ENCODE results near the gene TSC2.

Gene TSC2

DNA sequence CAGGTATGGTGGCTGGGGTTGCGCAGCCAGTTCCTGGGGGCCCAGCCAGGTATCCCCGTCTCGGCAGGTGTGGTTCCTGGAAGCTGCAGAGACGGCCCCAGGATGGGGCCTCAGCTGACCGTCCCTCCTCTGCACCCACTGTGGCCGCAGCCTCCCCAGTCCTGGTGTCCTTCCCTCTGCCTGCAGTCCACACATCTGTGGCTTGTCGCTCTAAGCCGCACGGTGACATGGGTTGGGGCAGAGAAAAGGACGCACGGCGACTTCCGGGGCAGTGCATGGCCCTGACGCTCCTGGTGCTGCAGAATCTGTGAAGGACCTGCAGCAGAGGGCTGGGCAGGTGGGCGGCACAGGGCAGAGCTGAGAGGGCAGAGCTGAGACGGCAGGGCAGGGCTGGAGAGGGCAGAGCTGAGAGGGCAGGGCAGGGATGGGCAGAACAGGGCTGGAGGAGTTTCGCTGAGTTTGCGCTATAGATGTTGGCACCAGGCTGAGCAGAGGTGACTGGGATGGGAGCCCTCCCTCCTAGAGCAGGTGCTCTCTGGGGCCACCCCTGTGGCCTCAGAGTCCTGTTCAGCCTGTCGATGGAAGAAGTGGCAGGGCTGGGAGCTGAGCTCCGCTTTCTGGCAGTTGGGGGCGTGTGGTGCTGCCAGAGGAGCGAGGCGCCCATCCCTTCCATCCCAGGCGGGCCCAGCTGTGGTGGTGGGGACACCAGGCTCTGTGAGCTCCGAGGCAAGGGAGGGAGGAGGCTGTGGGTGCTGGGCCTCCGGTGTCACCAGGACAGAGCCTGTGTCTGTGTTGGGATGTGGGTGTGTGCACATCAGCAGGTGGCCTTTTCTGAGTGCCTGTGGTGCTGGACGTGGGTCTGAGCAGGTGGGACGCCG, 23.0 kb downstream of the TSC2 start:
- no peaks in the 10 kb centered on the region for H3K27me3 ChIP-seq (replicated peaks in 2 of 5; ENCODE audit: control insufficient read depth in 4 of 5, insufficient read depth in 5 of 5, low read length in 4 of 5)
- H3K4me3 ChIP-seq (ENCODE audit: control insufficient read depth in 1 of 7, extremely low read depth in 1 of 7, insufficient read depth in 4 of 7, low read depth in 2 of 7, low read length in 6 of 7) = no peak overlapping the region
- WGBS (ENCODE audit: insufficient coverage) = 98% methylated on average over 29 of the region's 29 CpGs
- POLR2A ChIA-PET = no interaction called here
- H3K27ac ChIP-seq (ENCODE audit: insufficient read depth in 1 of 2, low read depth in 1 of 2, low read length in 2 of 2, poor library complexity in 1 of 2, severe bottlenecking in 2 of 2) = no peak overlapping the region
- H3K9me3 ChIP-seq (ENCODE audit: control extremely low read depth in 1 of 5, control insufficient read depth in 4 of 5, insufficient read depth in 2 of 5, low read depth in 1 of 5, low read length in 4 of 5) = no peaks in the 10 kb centered on the region
- CTCF ChIA-PET = interaction anchor here (0.7 to 1.8 kb wide), 5 partner anchors 14 to 171 kb away, joined by 3 to 5 read pairs (median 4); no protein-coding TSS in a partner anchor
- DNase-seq = no peak
- no peaks in the 10 kb centered on the region for H3K4me1 ChIP-seq (ENCODE audit: control extremely low read depth in 1 of 4, control insufficient read depth in 4 of 4, insufficient read depth in 4 of 4, low read length in 3 of 4)
- peaks cover 0 to 80% (median 58%) of the 10 kb centered on the region in 4 experiments for H3K36me3 ChIP-seq (ENCODE audit: control insufficient read depth in 4 of 4, insufficient read depth in 4 of 4, low read length in 3 of 4)

GRCh38 chr16:2071454-2072202, 23.8 kb downstream of the TSC2 start:
- 89% methylated on average over 26 of the region's 34 CpGs for WGBS (ENCODE audit: insufficient coverage)
- Histone ChIP-seq H3K4me3 (ENCODE audit: control insufficient read depth in 1 of 7, extremely low read depth in 1 of 7, insufficient read depth in 4 of 7, low read depth in 2 of 7, low read length in 6 of 7) (no peak overlapping the region), H3K36me3 (ENCODE audit: control insufficient read depth in 4 of 4, insufficient read depth in 4 of 4, low read length in 3 of 4) (peaks cover 0 to 81% (median 61%) of the 10 kb centered on the region in 4 experiments), H3K27me3 (replicated peaks in 2 of 5; ENCODE audit: control insufficient read depth in 4 of 5, insufficient read depth in 5 of 5, low read length in 4 of 5) (no peaks in the 10 kb centered on the region), H3K4me1 (ENCODE audit: control extremely low read depth in 1 of 4, control insufficient read depth in 4 of 4, insufficient read depth in 4 of 4, low read length in 3 of 4) (no peaks in the 10 kb centered on the region), H3K27ac (ENCODE audit: insufficient read depth in 1 of 2, low read depth in 1 of 2, low read length in 2 of 2, poor library complexity in 1 of 2, severe bottlenecking in 2 of 2) (no peak overlapping the region), H3K9me3 (ENCODE audit: control extremely low read depth in 1 of 5, control insufficient read depth in 4 of 5, insufficient read depth in 2 of 5, low read depth in 1 of 5, low read length in 4 of 5) (no peaks in the 10 kb centered on the region)
- POLR2A ChIA-PET = no interaction called here
- DNase-seq = no peak
- CTCF ChIA-PET = interaction anchor here (0.7 to 1.8 kb wide), 6 partner anchors 15 to 171 kb away, joined by 3 to 5 read pairs (median 4); no protein-coding TSS in a partner anchor

DNA sequence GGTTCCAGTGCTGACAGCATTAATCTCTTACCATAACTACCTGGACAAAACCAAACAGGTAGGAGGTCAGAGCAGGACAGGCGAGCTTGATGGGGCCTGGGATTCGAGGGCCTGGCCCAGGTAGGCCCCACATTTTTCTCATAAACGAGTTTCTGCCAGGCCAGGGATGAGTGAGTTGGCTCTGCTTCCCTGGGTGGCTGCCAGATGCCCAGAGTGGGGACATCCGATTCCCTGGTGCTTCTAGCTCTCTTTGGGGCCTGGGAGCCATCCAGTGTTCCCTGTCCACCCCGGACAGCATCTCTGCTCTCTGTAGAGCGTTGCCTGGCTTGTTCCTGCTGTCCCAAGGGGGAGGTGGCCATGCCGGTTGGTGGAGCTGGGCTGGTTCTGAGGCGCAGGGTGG, 25.1 kb downstream of the TSC2 start:
- over 99% methylated on average over 8 of the region's 8 CpGs for WGBS (ENCODE audit: insufficient coverage)
- peaks cover 2 to 82% (median 60%) of the 10 kb centered on the region in 4 experiments for H3K36me3 ChIP-seq (ENCODE audit: control insufficient read depth in 4 of 4, insufficient read depth in 4 of 4, low read length in 3 of 4)
- ChIA-PET POLR2A (no interaction called here), CTCF (interaction anchor here (1.1 to 1.4 kb wide), 2 partner anchors 9 to 10 kb away, joined by 3 read pairs; no protein-coding TSS in a partner anchor)
- H3K27ac ChIP-seq (ENCODE audit: insufficient read depth in 1 of 2, low read depth in 1 of 2, low read length in 2 of 2, poor library complexity in 1 of 2, severe bottlenecking in 2 of 2) = no peak overlapping the region
- no peaks in the 10 kb centered on the region for H3K4me1 ChIP-seq (ENCODE audit: control extremely low read depth in 1 of 4, control insufficient read depth in 4 of 4, insufficient read depth in 4 of 4, low read length in 3 of 4)
- H3K4me3 ChIP-seq (ENCODE audit: control insufficient read depth in 1 of 7, extremely low read depth in 1 of 7, insufficient read depth in 4 of 7, low read depth in 2 of 7, low read length in 6 of 7) = no peak overlapping the region
- DNase-seq = no peak
- no peaks in the 10 kb centered on the region for H3K27me3 ChIP-seq (replicated peaks in 2 of 5; ENCODE audit: control insufficient read depth in 4 of 5, insufficient read depth in 5 of 5, low read length in 4 of 5)
- no peaks in the 10 kb centered on the region for H3K9me3 ChIP-seq (ENCODE audit: control extremely low read depth in 1 of 5, control insufficient read depth in 4 of 5, insufficient read depth in 2 of 5, low read depth in 1 of 5, low read length in 4 of 5)

DNA sequence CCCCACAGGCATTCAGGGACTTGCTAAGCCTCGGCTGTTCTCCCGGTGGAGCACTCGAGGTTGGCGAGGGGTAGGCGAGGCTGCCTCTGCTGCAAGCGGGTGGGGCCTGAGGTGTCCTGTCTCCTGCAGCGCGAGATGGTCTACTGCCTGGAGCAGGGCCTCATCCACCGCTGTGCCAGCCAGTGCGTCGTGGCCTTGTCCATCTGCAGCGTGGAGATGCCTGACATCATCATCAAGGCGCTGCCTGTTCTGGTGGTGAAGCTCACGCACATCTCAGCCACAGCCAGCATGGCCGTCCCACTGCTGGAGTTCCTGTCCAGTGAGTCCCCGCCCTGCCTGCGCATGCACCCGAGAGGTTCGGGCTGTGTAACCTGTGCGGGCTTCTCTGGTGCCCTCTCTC, 26.3 kb downstream of the TSC2 start:
- CTCF ChIA-PET = interaction anchor here (0.6 to 1.4 kb wide), 2 partner anchors 10 to 69 kb away, joined by 3 read pairs; no protein-coding TSS in a partner anchor
- no peak overlapping the region for H3K27ac ChIP-seq (ENCODE audit: insufficient read depth in 1 of 2, low read depth in 1 of 2, low read length in 2 of 2, poor library complexity in 1 of 2, severe bottlenecking in 2 of 2)
- H3K4me3 ChIP-seq (ENCODE audit: control insufficient read depth in 1 of 7, extremely low read depth in 1 of 7, insufficient read depth in 4 of 7, low read depth in 2 of 7, low read length in 6 of 7) = no peak overlapping the region
- POLR2A ChIA-PET = no interaction called here
- H3K27me3 ChIP-seq (replicated peaks in 2 of 5; ENCODE audit: control insufficient read depth in 4 of 5, insufficient read depth in 5 of 5, low read length in 4 of 5) = no peaks in the 10 kb centered on the region
- no peaks in the 10 kb centered on the region for H3K4me1 ChIP-seq (ENCODE audit: control extremely low read depth in 1 of 4, control insufficient read depth in 4 of 4, insufficient read depth in 4 of 4, low read length in 3 of 4)
- WGBS (ENCODE audit: insufficient coverage) = 94% methylated on average over 20 of the region's 20 CpGs
- DNase-seq = no peak
- no peaks in the 10 kb centered on the region for H3K9me3 ChIP-seq (ENCODE audit: control extremely low read depth in 1 of 5, control insufficient read depth in 4 of 5, insufficient read depth in 2 of 5, low read depth in 1 of 5, low read length in 4 of 5)
- peaks cover 2 to 81% (median 59%) of the 10 kb centered on the region in 4 experiments for H3K36me3 ChIP-seq (ENCODE audit: control insufficient read depth in 4 of 4, insufficient read depth in 4 of 4, low read length in 3 of 4)

DNA sequence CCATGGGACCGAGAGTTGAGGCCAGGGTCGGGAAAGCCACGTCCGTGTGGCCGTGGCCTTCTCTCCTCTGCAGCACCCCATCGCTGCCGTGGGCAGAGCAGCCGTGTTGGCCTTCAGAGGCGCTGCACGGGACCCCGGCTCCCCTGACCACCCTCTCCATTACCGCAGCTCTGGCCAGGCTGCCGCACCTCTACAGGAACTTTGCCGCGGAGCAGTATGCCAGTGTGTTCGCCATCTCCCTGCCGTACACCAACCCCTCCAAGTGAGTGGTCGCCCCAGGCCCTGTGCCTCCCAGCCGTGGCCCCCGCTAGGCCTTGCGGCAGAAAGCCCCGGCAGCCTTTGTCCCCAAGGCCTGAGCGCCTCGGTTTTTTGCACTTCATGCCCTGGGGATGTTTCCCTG, 27.8 kb downstream of the TSC2 start:
- no peaks in the 10 kb centered on the region for H3K9me3 ChIP-seq (ENCODE audit: control extremely low read depth in 1 of 5, control insufficient read depth in 4 of 5, insufficient read depth in 2 of 5, low read depth in 1 of 5, low read length in 4 of 5)
- H3K27me3 ChIP-seq (replicated peaks in 2 of 5; ENCODE audit: control insufficient read depth in 4 of 5, insufficient read depth in 5 of 5, low read length in 4 of 5) = no peaks in the 10 kb centered on the region
- no peaks in the 10 kb centered on the region for H3K4me1 ChIP-seq (ENCODE audit: control extremely low read depth in 1 of 4, control insufficient read depth in 4 of 4, insufficient read depth in 4 of 4, low read length in 3 of 4)
- H3K36me3 ChIP-seq (ENCODE audit: control insufficient read depth in 4 of 4, insufficient read depth in 4 of 4, low read length in 3 of 4) = peaks cover 7 to 85% (median 59%) of the 10 kb centered on the region in 4 experiments
- no peak overlapping the region for H3K4me3 ChIP-seq (ENCODE audit: control insufficient read depth in 1 of 7, extremely low read depth in 1 of 7, insufficient read depth in 4 of 7, low read depth in 2 of 7, low read length in 6 of 7)
- ChIA-PET CTCF (no interaction called here), POLR2A (no interaction called here)
- 98% methylated on average over 24 of the region's 24 CpGs for WGBS (ENCODE audit: insufficient coverage)
- no peak for DNase-seq
- no peak overlapping the region for H3K27ac ChIP-seq (ENCODE audit: insufficient read depth in 1 of 2, low read depth in 1 of 2, low read length in 2 of 2, poor library complexity in 1 of 2, severe bottlenecking in 2 of 2)

- peaks cover 7 to 82% (median 59%) of the 10 kb centered on the region in 4 experiments for H3K36me3 ChIP-seq (ENCODE audit: control insufficient read depth in 4 of 4, insufficient read depth in 4 of 4, low read length in 3 of 4)
- CTCF ChIA-PET = interaction anchor here (1.1 to 1.2 kb wide), 2 partner anchors 13 to 59 kb away, joined by 3 read pairs; no protein-coding TSS in a partner anchor
Measured at GRCh38 chr16:2076072-2076865, 28.5 kb downstream of the TSC2 start.

More at GRCh38 chr16:2076072-2076865, 28.5 kb downstream of the TSC2 start:
- Histone ChIP-seq H3K27ac (ENCODE audit: insufficient read depth in 1 of 2, low read depth in 1 of 2, low read length in 2 of 2, poor library complexity in 1 of 2, severe bottlenecking in 2 of 2) (no peak overlapping the region), H3K4me1 (ENCODE audit: control extremely low read depth in 1 of 4, control insufficient read depth in 4 of 4, insufficient read depth in 4 of 4, low read length in 3 of 4) (no peaks in the 10 kb centered on the region), H3K9me3 (ENCODE audit: control extremely low read depth in 1 of 5, control insufficient read depth in 4 of 5, insufficient read depth in 2 of 5, low read depth in 1 of 5, low read length in 4 of 5) (no peaks in the 10 kb centered on the region), H3K4me3 (ENCODE audit: control insufficient read depth in 1 of 7, extremely low read depth in 1 of 7, insufficient read depth in 4 of 7, low read depth in 2 of 7, low read length in 6 of 7) (no peak overlapping the region), H3K27me3 (replicated peaks in 2 of 5; ENCODE audit: control insufficient read depth in 4 of 5, insufficient read depth in 5 of 5, low read length in 4 of 5) (no peaks in the 10 kb centered on the region)
- DNase-seq = no peak
- WGBS (ENCODE audit: insufficient coverage) = over 99% methylated on average over 20 of the region's 28 CpGs
- POLR2A ChIA-PET = no interaction called here
